Fibroblast of skin of abdomen (primary cell): ENCODE results near the gene RXRB.

ENCODE experiments used
- DNase-seq: peaks from one replicate; pipeline ENCODE4 v3.0.0-alpha.2; 2013

RXRB gene

GRCh38 chr6:33174784-33175183 lies 25.7 kb downstream of the RXRB start:
- no peak for DNase-seq

- no peak for DNase-seq
Measured at GRCh38 chr6:33173535-33174180, 26.8 kb downstream of the RXRB start.

- DNase-seq, result peak; percentile 44
Measured at GRCh38 chr6:33172688-33173534, 27.6 kb downstream of the RXRB start.

GRCh38 chr6:33171880-33172687 lies 28.4 kb downstream of the RXRB start:
- no peak for DNase-seq

- no peak for DNase-seq
Measured at GRCh38 chr6:33171016-33171879, 29.2 kb downstream of the RXRB start.

- no peak for DNase-seq
Measured at GRCh38 chr6:33170176-33171015, 30.1 kb downstream of the RXRB start.

GRCh38 chr6:33169291-33170175 lies 30.9 kb downstream of the RXRB start:
- DNase-seq, result no peak

- no peak for DNase-seq
Measured at GRCh38 chr6:33168639-33169038, 31.8 kb downstream of the RXRB start.

GRCh38 chr6:33168284-33168601 lies 32.2 kb downstream of the RXRB start:
- DNase-seq, result no peak

- DNase-seq, result no peak
Measured at GRCh38 chr6:33167374-33168283, 32.8 kb downstream of the RXRB start.

- DNase-seq, result no peak
Measured at GRCh38 chr6:33166811-33167210, 33.7 kb downstream of the RXRB start.

GRCh38 chr6:33166363-33166762 lies 34.1 kb downstream of the RXRB start:
- DNase-seq, result no peak

GRCh38 chr6:33165581-33166258 lies 34.7 kb downstream of the RXRB start:
- no peak for DNase-seq

- no peak for DNase-seq
Measured at GRCh38 chr6:33164665-33165373, 35.6 kb downstream of the RXRB start.

GRCh38 chr6:33164176-33164575 lies 36.3 kb downstream of the RXRB start:
- no peak for DNase-seq

GRCh38 chr6:33163540-33163939 lies 36.9 kb downstream of the RXRB start:
- no peak for DNase-seq

- DNase-seq, result peak; percentile 59
Measured at GRCh38 chr6:33161354-33162331, 38.8 kb downstream of the RXRB start.
